ENCODE results near the gene KRT85.
"Not testable (repeated sequence)": the region's sequence is repeated elsewhere in the genome, so short reads cannot be mapped to it uniquely, and the experiment has no call there.

DNA sequence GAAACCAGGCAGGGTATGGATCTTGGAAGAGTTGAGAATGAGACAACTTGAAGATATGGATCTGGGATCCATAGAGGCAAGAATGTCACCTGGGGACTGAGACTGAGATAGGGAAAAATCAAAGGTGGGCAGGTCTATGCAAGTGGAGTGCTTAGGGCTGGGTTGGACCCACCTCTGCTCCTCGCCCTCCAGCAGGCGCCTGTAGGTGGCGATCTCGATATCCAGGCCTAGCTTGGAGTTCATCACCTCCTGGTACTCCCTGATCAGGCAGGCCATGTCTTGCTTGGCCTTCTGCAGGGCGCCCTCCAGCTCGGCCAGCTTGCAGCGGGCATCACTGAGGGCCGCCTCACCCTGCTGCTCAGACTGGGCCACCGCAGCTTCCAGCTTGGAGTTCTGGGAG is 51.6 kb downstream of the KRT85 start:
- not testable (repeated sequence) for TF ChIP-seq EZH2 (IDR thresholded peaks at IDR 0.05; ENCODE audit: borderline replicate concordance, control insufficient read depth, low read depth, low read length); GABPA (IDR thresholded peaks at IDR 0.05; ENCODE audit: low read depth); ATF3 (IDR thresholded peaks at IDR 0.05; ENCODE audit: borderline replicate concordance, extremely low read depth, low read depth, low read length); POLR2A (IDR thresholded peaks at IDR 0.05; ENCODE audit: low read depth, low read length)
- peak; percentile 36 to 55 (median 47) for TF ChIP-seq CTCF (IDR thresholded peaks at IDR 0.05 in 2 of 3, conservative IDR thresholded peaks at IDR 0.05 in 1 of 3; ENCODE audit: control insufficient read depth in 2 of 3, extremely low read depth in 1 of 3, insufficient read depth in 1 of 3, low read depth in 3 of 3, low read length in 3 of 3)
